Adipose tissue (tissue), 3 donors: Measurements from ENCODE around the gene XRCC5. TPM values are rescaled to one million over a fixed set of nuclear protein-coding genes. Genes with fewer than 3 reads are reported as not detected.

Experiments used
- H3K27ac ChIP-seq: one replicate; pipeline ENCODE4 v1.5.1; 2013; ENCODE audit warnings: low read depth, low read length
- WGBS, 3 donors: extraction: QIAGEN DNeasy Blood & Tissue Kit; methylation state at CpG; one replicate each; pipeline ENCODE4 v1.1.7; 2013; 5-methylcytosine and 5-hydroxymethylcytosine counted together
- polyA plus RNA-seq, 3 donors: library from polyadenylated mRNA; stranded (reverse); fragments of 200-250 nt; gene quantifications; one replicate each; pipeline ENCODE4 v1.2.3, GENCODE V29; 2013
- donor health status: healthy with polysubstance abuse.
- donor health status: Bipolar disorder and iron deficiency.
- donor health status: healthy.

Gene XRCC5
- polyA plus RNA-seq, 3 donors = 47.1 to 86.4 (median 85.7) TPM

GRCh38 chr2:216082805-216083204, 26.3 kb upstream of the XRCC5 start:
- H3K27ac ChIP-seq = no peak overlapping the region
- WGBS, 3 donors = 66 to 75% (median 74%) methylated on average over 3 of the region's 3 CpGs

GRCh38 chr2:216083464-216084281, 25.5 kb upstream of the XRCC5 start:
- no peak overlapping the region for H3K27ac ChIP-seq
- 85 to 93% (median 90%) methylated on average over 11 of the region's 11 CpGs for WGBS, 3 donors

GRCh38 chr2:216084547-216084946, 24.6 kb upstream of the XRCC5 start:
- H3K27ac ChIP-seq = no peak overlapping the region
- WGBS, 3 donors = 57 to 76% (median 64%) methylated on average over 3 of the region's 3 CpGs

GRCh38 chr2:216086207-216086893, 22.8 kb upstream of the XRCC5 start:
- 47 to 92% (median 88%) methylated on average over 2 of the region's 2 CpGs for WGBS, 3 donors
- no peak overlapping the region for H3K27ac ChIP-seq

GRCh38 chr2:216090369-216090786, 18.8 kb upstream of the XRCC5 start:
- 91 to 98% (median 93%) methylated on average over 1 of the region's 1 CpG for WGBS, 3 donors
- H3K27ac ChIP-seq = no peak overlapping the region

- H3K27ac ChIP-seq = no peak overlapping the region
- WGBS, 3 donors = 76 to 90% (median 86%) methylated on average over 2 of the region's 2 CpGs
These were observed 16.5 kb upstream of the XRCC5 start for GRCh38 chr2:216092646-216093045.

- H3K27ac ChIP-seq = no peak overlapping the region
- 62 to 88% (median 86%) methylated on average over 3 of the region's 3 CpGs for WGBS, 3 donors
These were observed 14.4 kb upstream of the XRCC5 start for GRCh38 chr2:216094701-216095100.

- H3K27ac ChIP-seq = no peak overlapping the region
- WGBS, 3 donors = 92 to 96% (median 94%) methylated on average over 9 of the region's 9 CpGs
These were observed 10.5 kb upstream of the XRCC5 start for GRCh38 chr2:216098421-216099334.

GRCh38 chr2:216101109-216101508, 8.0 kb upstream of the XRCC5 start:
- no peak overlapping the region for H3K27ac ChIP-seq

GRCh38 chr2:216103213-216103612, 5.9 kb upstream of the XRCC5 start:
- H3K27ac ChIP-seq = no peak overlapping the region
- WGBS, 3 donors = 49 to 58% (median 55%) methylated on average over 1 of the region's 1 CpG

More at GRCh38 chr2:216101109-216101508, 8.0 kb upstream of the XRCC5 start:
- WGBS, 3 donors = 86 to 92% (median 89%) methylated on average over 4 of the region's 4 CpGs

GRCh38 chr2:216104691-216105090, 4.5 kb upstream of the XRCC5 start:
- H3K27ac ChIP-seq = no peak overlapping the region
- 62 to 87% (median 84%) methylated on average over 3 of the region's 3 CpGs for WGBS, 3 donors

- H3K27ac ChIP-seq = no peak overlapping the region
- 86 to 95% (median 89%) methylated on average over 8 of the region's 8 CpGs for WGBS, 3 donors
These were observed 1.8 kb upstream of the XRCC5 start for GRCh38 chr2:216107320-216107719.

GRCh38 chr2:216107760-216108159, 1.4 kb upstream of the XRCC5 start:
- 54 to 68% (median 54%) methylated on average over 13 of the region's 13 CpGs for WGBS, 3 donors
- H3K27ac ChIP-seq = no peak overlapping the region

- H3K27ac ChIP-seq = no peak overlapping the region
- WGBS, 3 donors = 60 to 61% (median 60%) methylated on average over 6 of the region's 6 CpGs
These were observed 710 bp upstream of the XRCC5 start for GRCh38 chr2:216108310-216108966.

- no peak overlapping the region for H3K27ac ChIP-seq
- 3 to 6% (median 5%) methylated on average over 10 of the region's 10 CpGs for WGBS, 3 donors
These were observed 940 bp downstream of the XRCC5 start for GRCh38 chr2:216109962-216110614.

GRCh38 chr2:216110620-216111019, 1.5 kb downstream of the XRCC5 start:
- WGBS, 3 donors = 3 to 16% (median 14%) methylated on average over 1 of the region's 1 CpG
- H3K27ac ChIP-seq = no peak overlapping the region

GRCh38 chr2:216111122-216111521, 2.0 kb downstream of the XRCC5 start:
- H3K27ac ChIP-seq = no peak overlapping the region
- WGBS, 3 donors = 74 to 86% (median 84%) methylated on average over 7 of the region's 7 CpGs

- no peak overlapping the region for H3K27ac ChIP-seq
- 42 to 80% (median 70%) methylated on average over 4 of the region's 4 CpGs for WGBS, 3 donors
These were observed 3.8 kb downstream of the XRCC5 start for GRCh38 chr2:216112926-216113325.
